ENCODE results near the gene PIF1. TPM values are rescaled to one million over a fixed set of nuclear protein-coding genes. Genes with fewer than 3 reads are reported as not detected.
A peak's percentile ranks its signal among the peaks of the same experiment; 100 is the strongest.

Gene PIF1
- total and polyA plus RNA-seq, 5 experiments from 2014 or later, result 0.15 to 0.68 (median 0.52) TPM; not detected in 2

GRCh38 chr15:64858021-64858575 is 32.7 kb upstream of the PIF1 start:
- POLR2A ChIA-PET, result no interaction called here
- Mint-ChIP-seq H3K27ac (peak overlapping the region in 9 of 10 donors; percentile 21 to 75 (median 47)), H3K9me3 (no peaks in the 10 kb centered on the region), H3K4me3 (peak overlapping the region in 2 of 10 donors; percentile 15 to 22), H3K4me1 (peaks cover 24 to 59% (median 53%) of the 10 kb centered on the region in 4 donors), H3K36me3 (peaks cover 0 to 63% (median 1%) of the 10 kb centered on the region in 3 donors), H3K27me3 (no peaks in the 10 kb centered on the region)
- DNase-seq (no peak), ATAC-seq (peak in 1 of 2 donors; percentile 18)

GRCh38 chr15:64857421-64857820 is 32.0 kb upstream of the PIF1 start:
- POLR2A ChIA-PET, result interaction anchor here (1.1 kb wide), 1 partner anchor 14 kb away, joined by 4 read pairs; no protein-coding TSS in a partner anchor
- peaks cover 24 to 58% (median 53%) of the 10 kb centered on the region in 4 donors for H3K4me1 Mint-ChIP-seq
- H3K4me3 Mint-ChIP-seq, result peak overlapping the region in 4 of 10 donors; percentile 5 to 31 (median 10)
- no peak for ATAC-seq
- no peak for DNase-seq
- no peaks in the 10 kb centered on the region for H3K9me3 Mint-ChIP-seq
- no peaks in the 10 kb centered on the region for H3K27me3 Mint-ChIP-seq
- H3K36me3 Mint-ChIP-seq, result peaks cover 0 to 65% (median 1%) of the 10 kb centered on the region in 3 donors
- H3K27ac Mint-ChIP-seq, result peak overlapping the region in 8 of 10 donors; percentile 25 to 90 (median 70)

- peaks cover 0 to 65% (median 0%) of the 10 kb centered on the region in 3 donors for H3K36me3 Mint-ChIP-seq
- POLR2A ChIA-PET, result interaction anchor here (1.1 kb wide), 1 partner anchor 13 kb away, joined by 4 read pairs; no protein-coding TSS in a partner anchor
- peak overlapping the region in 7 of 10 donors; percentile 5 to 52 (median 20) for H3K4me3 Mint-ChIP-seq
- H3K9me3 Mint-ChIP-seq, result no peaks in the 10 kb centered on the region
- H3K27ac Mint-ChIP-seq, result peak overlapping the region; percentile 25 to 90 (median 68)
- ATAC-seq, result no peak
- no peaks in the 10 kb centered on the region for H3K27me3 Mint-ChIP-seq
- DNase-seq, result no peak
- peaks cover 27 to 60% (median 56%) of the 10 kb centered on the region in 4 donors for H3K4me1 Mint-ChIP-seq
These were observed 31.1 kb upstream of the PIF1 start for GRCh38 chr15:64856429-64857145.

DNA sequence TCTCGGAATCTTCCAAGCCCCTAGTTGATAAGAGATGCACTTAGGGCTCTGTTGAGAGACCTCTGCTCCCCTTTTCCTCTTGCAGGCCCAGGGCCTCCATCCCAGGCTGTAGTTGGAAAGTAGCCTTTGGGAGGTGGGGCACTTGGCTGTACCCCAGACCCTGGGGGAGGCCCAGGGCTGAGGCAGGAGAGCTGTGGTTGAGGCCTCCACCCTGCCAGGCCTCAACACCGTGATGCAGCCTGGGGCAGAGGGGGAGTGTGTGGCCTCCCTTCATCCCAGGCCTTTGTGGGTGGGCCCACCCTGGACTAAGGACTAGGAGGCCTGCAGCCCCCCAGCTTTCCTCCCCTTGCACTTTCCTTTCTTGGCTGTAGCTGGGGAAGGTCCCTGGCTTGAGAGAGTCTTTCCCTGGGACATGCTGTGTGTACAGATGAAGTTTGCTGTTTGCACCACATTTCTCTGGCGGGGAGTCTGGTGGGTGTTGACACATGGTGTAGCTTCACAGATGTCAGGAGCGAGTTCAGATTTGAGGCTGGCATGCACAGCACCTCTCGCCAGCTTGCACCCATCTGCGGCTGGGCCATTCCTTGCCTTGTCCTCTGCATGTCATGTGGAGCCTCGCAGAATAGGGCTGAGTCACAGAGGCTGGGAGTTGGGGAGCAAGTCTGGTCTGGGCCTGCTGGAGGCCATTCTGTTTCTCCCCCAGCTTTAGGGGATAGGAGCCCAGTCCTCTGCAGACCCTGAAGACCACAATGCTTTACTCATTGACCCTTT is 29.9 kb upstream of the PIF1 start:
- Mint-ChIP-seq H3K4me3 (no peak overlapping the region), H3K36me3 (peaks cover 0 to 66% (median 0%) of the 10 kb centered on the region in 3 donors), H3K27ac (peak overlapping the region in 7 of 10 donors; percentile 4 to 90 (median 37)), H3K27me3 (no peaks in the 10 kb centered on the region), H3K9me3 (no peaks in the 10 kb centered on the region), H3K4me1 (peaks cover 33 to 69% (median 64%) of the 10 kb centered on the region in 4 donors)
- no peak for DNase-seq
- ATAC-seq, result no peak
- POLR2A ChIA-PET, result no interaction called here

DNA sequence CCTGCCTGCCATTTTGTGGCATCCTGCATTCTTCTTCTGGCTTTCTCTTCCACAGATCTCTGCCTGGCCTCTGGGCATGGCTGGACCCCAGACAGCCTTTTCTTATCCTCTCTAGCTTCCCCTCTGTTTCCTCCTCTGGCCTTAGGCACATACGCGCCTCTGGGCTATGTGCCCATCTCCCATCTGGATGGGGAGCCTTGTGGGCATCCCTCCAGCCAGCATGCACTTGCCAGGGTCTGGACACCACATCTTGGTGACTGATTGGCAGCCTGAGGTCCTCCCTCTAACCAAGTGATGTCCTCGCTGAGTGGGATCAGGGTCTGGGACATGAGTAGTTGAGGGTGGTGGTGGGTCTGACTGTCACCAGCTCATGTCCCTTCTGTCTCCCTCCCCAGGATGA is 29.1 kb upstream of the PIF1 start:
- DNase-seq (no peak), ATAC-seq (no peak)
- Mint-ChIP-seq H3K36me3 (peaks cover 0 to 68% (median 1%) of the 10 kb centered on the region in 3 donors), H3K27me3 (no peaks in the 10 kb centered on the region), H3K27ac (peak overlapping the region in 4 of 10 donors; percentile 3 to 90 (median 40)), H3K9me3 (no peaks in the 10 kb centered on the region), H3K4me3 (no peak overlapping the region), H3K4me1 (peaks cover 33 to 74% (median 64%) of the 10 kb centered on the region in 4 donors)
- POLR2A ChIA-PET, result interaction anchor here (0.6 kb wide), 1 partner anchor 47 kb away, joined by 3 read pairs; no protein-coding TSS in a partner anchor

GRCh38 chr15:64854041-64854440 is 28.6 kb upstream of the PIF1 start:
- peaks cover 0 to 68% (median 2%) of the 10 kb centered on the region in 3 donors for H3K36me3 Mint-ChIP-seq
- POLR2A ChIA-PET, result no interaction called here
- DNase-seq, result no peak
- H3K27ac Mint-ChIP-seq, result peak overlapping the region in 3 of 10 donors; percentile 29 to 90 (median 52)
- ATAC-seq, result no peak
- H3K4me3 Mint-ChIP-seq, result no peak overlapping the region
- H3K4me1 Mint-ChIP-seq, result peaks cover 33 to 72% (median 64%) of the 10 kb centered on the region in 4 donors
- no peaks in the 10 kb centered on the region for H3K27me3 Mint-ChIP-seq
- no peaks in the 10 kb centered on the region for H3K9me3 Mint-ChIP-seq

GRCh38 chr15:64851503-64851840 is 26.0 kb upstream of the PIF1 start:
- ATAC-seq (no peak), DNase-seq (no peak)
- H3K36me3 Mint-ChIP-seq, result peaks cover 0 to 67% (median 5%) of the 10 kb centered on the region in 3 donors
- peak overlapping the region in 2 of 10 donors; percentile 24 to 65 for H3K27ac Mint-ChIP-seq
- no peaks in the 10 kb centered on the region for H3K27me3 Mint-ChIP-seq
- no peak overlapping the region for H3K4me3 Mint-ChIP-seq
- H3K9me3 Mint-ChIP-seq, result no peaks in the 10 kb centered on the region
- H3K4me1 Mint-ChIP-seq, result peaks cover 28 to 68% (median 53%) of the 10 kb centered on the region in 4 donors
- POLR2A ChIA-PET, result no interaction called here

DNA sequence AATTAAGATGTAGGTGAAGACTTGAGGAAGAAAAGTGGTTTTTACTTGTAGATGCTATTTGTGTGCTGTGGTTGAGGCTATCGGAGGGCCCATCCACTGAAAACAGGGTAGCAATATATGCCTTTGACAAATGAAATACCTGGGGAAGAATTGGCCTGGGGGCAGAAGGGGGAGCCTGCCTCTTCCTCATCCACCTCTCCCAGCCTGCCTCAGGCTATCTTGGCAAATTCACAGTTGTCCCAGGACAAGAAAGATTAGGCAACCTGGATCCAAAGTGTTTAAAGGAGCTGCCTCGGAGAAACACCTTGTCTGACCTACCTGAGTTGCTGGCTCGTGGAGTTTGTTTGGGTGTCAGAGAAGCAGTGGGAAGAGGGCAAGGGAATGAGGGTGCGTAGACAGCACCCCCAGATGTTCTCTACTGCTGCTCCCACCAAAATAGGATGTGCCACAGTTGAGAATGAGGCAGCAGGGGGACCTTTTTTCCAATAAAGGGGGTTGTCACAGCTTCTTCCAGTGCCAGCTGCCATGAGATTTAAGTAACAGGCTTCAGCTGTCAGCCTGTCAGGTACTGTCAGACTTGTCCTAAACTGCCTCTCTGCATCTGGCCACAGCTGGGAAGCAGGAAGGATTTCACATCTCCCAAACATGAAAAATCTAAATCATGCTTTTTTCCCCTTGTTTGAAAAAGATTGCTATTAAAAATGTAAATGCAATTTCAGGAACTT is 25.5 kb upstream of the PIF1 start:
- peak overlapping the region in 4 of 10 donors; percentile 24 to 46 (median 40) for H3K27ac Mint-ChIP-seq
- peaks cover 0 to 62% (median 5%) of the 10 kb centered on the region in 3 donors for H3K36me3 Mint-ChIP-seq
- ATAC-seq (no peak), DNase-seq (no peak)
- H3K4me3 Mint-ChIP-seq, result no peak overlapping the region
- H3K4me1 Mint-ChIP-seq, result peaks cover 24 to 67% (median 51%) of the 10 kb centered on the region in 4 donors
- H3K9me3 Mint-ChIP-seq, result no peaks in the 10 kb centered on the region
- H3K27me3 Mint-ChIP-seq, result no peaks in the 10 kb centered on the region
- POLR2A ChIA-PET, result no interaction called here

GRCh38 chr15:64847876-64848716 is 22.6 kb upstream of the PIF1 start:
- DNase-seq, result no peak
- Mint-ChIP-seq H3K4me1 (peaks cover 36 to 73% (median 59%) of the 10 kb centered on the region in 4 donors), H3K4me3 (no peak overlapping the region), H3K27ac (peak overlapping the region in 8 of 10 donors; percentile 2 to 84 (median 57)), H3K9me3 (no peaks in the 10 kb centered on the region), H3K27me3 (no peaks in the 10 kb centered on the region), H3K36me3 (peaks cover 0 to 49% (median 5%) of the 10 kb centered on the region in 3 donors)
- POLR2A ChIA-PET, result no interaction called here
- no peak for ATAC-seq

GRCh38 chr15:64847448-64847847 is 22.0 kb upstream of the PIF1 start:
- peak overlapping the region in 1 of 10 donors; percentile 63 for H3K4me3 Mint-ChIP-seq
- ATAC-seq (no peak), DNase-seq (no peak)
- H3K27me3 Mint-ChIP-seq, result no peaks in the 10 kb centered on the region
- H3K27ac Mint-ChIP-seq, result peak overlapping the region in 7 of 10 donors; percentile 45 to 85 (median 66)
- peaks cover 0 to 44% (median 5%) of the 10 kb centered on the region in 3 donors for H3K36me3 Mint-ChIP-seq
- H3K9me3 Mint-ChIP-seq, result no peaks in the 10 kb centered on the region
- H3K4me1 Mint-ChIP-seq, result peaks cover 40 to 80% (median 66%) of the 10 kb centered on the region in 4 donors
- POLR2A ChIA-PET, result interaction anchor here (0.5 to 5.4 kb wide), 2 partner anchors 46 to 354 kb away, joined by 3 to 51 read pairs; no protein-coding TSS in a partner anchor

- peak overlapping the region in 7 of 10 donors; percentile 15 to 85 (median 53) for H3K27ac Mint-ChIP-seq
- no peaks in the 10 kb centered on the region for H3K9me3 Mint-ChIP-seq
- POLR2A ChIA-PET, result interaction anchor here (0.5 to 5.4 kb wide), 2 partner anchors 47 to 355 kb away, joined by 3 to 51 read pairs; no protein-coding TSS in a partner anchor
- H3K4me1 Mint-ChIP-seq, result peaks cover 42 to 82% (median 67%) of the 10 kb centered on the region in 4 donors
- DNase-seq (no peak), ATAC-seq (no peak)
- peaks cover 0 to 40% (median 5%) of the 10 kb centered on the region in 3 donors for H3K36me3 Mint-ChIP-seq
- peak overlapping the region in 1 of 10 donors; percentile 63 for H3K4me3 Mint-ChIP-seq
- no peaks in the 10 kb centered on the region for H3K27me3 Mint-ChIP-seq
These were observed 21.6 kb upstream of the PIF1 start for GRCh38 chr15:64847016-64847415.
